Heart right ventricle (tissue), 16 donors: ENCODE data around the gene TMEFF2. TPM values are rescaled to one million over a fixed set of nuclear protein-coding genes. Genes with fewer than 3 reads are reported as not detected.

Experiments used
- ATAC-seq, 8 donors: fragments of 200-7000 bp; cut with Tn5 transposase; one replicate each; pipeline ENCODE4 v1.9.1; 2020; ENCODE audit warnings: mild to moderate bottlenecking in 8 of 8, moderate library complexity in 8 of 8, moderate number of reproducible peaks in 1 of 8
- DNase-seq, 2 donors: peaks; one replicate each; pipeline ENCODE4 v3.0.0-alpha.2; 2020
- H3K27ac ChIP-seq, 10 donors: fragments of 200-600 bp; sonication (generic) in 2 of 10; one replicate each; pipeline versions ENCODE4 v1.5.0 to v1.8.0; 2020 to 2022; ENCODE audit warnings: mild to moderate bottlenecking in 3 of 10
- H3K27me3 ChIP-seq, 7 donors: fragments of 200-600 bp; one replicate each; pipeline ENCODE4 v1.8.0; 2021 to 2022; ENCODE audit warnings: mild to moderate bottlenecking in 2 of 7
- H3K36me3 ChIP-seq, 9 donors: fragments of 200-600 bp; sonication (generic) in 1 of 9; one replicate each; pipeline versions ENCODE4 v1.5.0 to v1.8.0; 2020 to 2022; ENCODE audit warnings: mild to moderate bottlenecking in 2 of 9
- H3K4me1 ChIP-seq, 9 donors: fragments of 200-600 bp; sonication (generic) in 1 of 9; one replicate each; pipeline versions ENCODE4 v1.5.0 to v1.8.0; 2020 to 2022; ENCODE audit warnings: mild to moderate bottlenecking in 4 of 9
- H3K4me3 ChIP-seq, 10 donors: fragments of 200-600 bp; sonication (generic) in 2 of 10; one replicate each; pipeline versions ENCODE4 v1.5.0 to v1.8.0; 2020 to 2022; ENCODE audit warnings: mild to moderate bottlenecking in 7 of 10, moderate library complexity in 2 of 10
- H3K9me3 ChIP-seq, 11 donors: fragments of 200-600 bp in 10 of 11; sonication (generic) in 2 of 11; one replicate each; pipeline versions ENCODE4 v1.5.0 to v1.8.0; 2013 to 2022; ENCODE audit warnings: mild to moderate bottlenecking in 2 of 11, control low read depth in 1 of 11, moderate library complexity in 1 of 11
- WGBS, 2 donors: extraction: QIAGEN DNeasy Blood & Tissue Kit; methylation state at CpG; one replicate each; pipeline ENCODE4 v1.1.7; 2013; ENCODE audit warnings: inconsistent platforms in 1 of 2; 5-methylcytosine and 5-hydroxymethylcytosine counted together
- intact Hi-C, 10 donors: fragments of 100-400 bp; cut with DNase I; formaldehyde crosslinking; loops; one replicate each; pipeline versions ENCODE4 v1.11.1 to v1.14.2; 2022
- polyA plus RNA-seq, 2 donors: library from polyadenylated mRNA; stranded (reverse); fragments of 200-250 nt; gene quantifications; one replicate each; pipeline ENCODE4 v1.2.3, GENCODE V29; 2013
- total RNA-seq, 10 donors: library from RNA; stranded (reverse); fragmentation: NEBNext Ultra II Directional in 3 of 10; extraction: Animal tissue kit (Norgen Biotek cat#: 25700) in 3 of 10; gene quantifications; one replicate each; pipeline versions ENCODE4 v1.2.1 to v1.2.4, GENCODE V29; 2021 to 2023
- TF ChIP-seq, protein P1 (sequence below), 9 donors: fragments of 200-600 bp; sonication (generic) in 2 of 9; IDR thresholded peaks; one replicate each; pipeline versions ENCODE4 v1.5.0 to v1.8.0; 2021 to 2022; ENCODE audit warnings: antibody characterized with exemption in 9 of 9, mild to moderate bottlenecking in 5 of 9, moderate library complexity in 1 of 9
- donor health status: Arrhythmogenic right ventricular cardiomyopathy.
- donor health status: ischemic (EF 13 %, LVEDD 7.1; RV severe dilation, severe dysfunction).
- donor health status: healthy with polysubstance abuse.
- donor health status: DM: no; HTN: yes; CAD: no.
- donor health status: DM: no; HTN: no; CAD: no.
- donor health status: ischemic (EF 25% LVEDD 6.9; RV normal size, moderate dysfunction).
- donor health status: ischemic (EF 25% LVEDD 5.7; RV mildly dilated, moderate dysfunction).
- donor health status: healthy.
- donor health status: DM: yes; HTN: yes; CAD: no.
- donor health status: Ischemic cardiomyopathy.
- donor health status: ischemic (EF 35%, LVEDD 5.7; RV mildly dilated, moderate dysfunction).
- donor health status: nonischemic (EF 11% LVEDD 7.7; RV severe dilation, severe dysfunction).
- donor health status: DM: yes; HTN: yes; CAD: no.
- donor health status: PGD.
- donor health status: ischemic (EF 29% LVEDD 5.4; RV normal size, mild dysfunction).
- donor health status: nonischemic (EF 23%, LVEDD 6.1; RV moderate dilation, normal function).

Gene TMEFF2
- total and polyA plus RNA-seq, 12 donors: 0.09 to 0.41 (median 0.17) TPM; not detected in 8

DNA sequence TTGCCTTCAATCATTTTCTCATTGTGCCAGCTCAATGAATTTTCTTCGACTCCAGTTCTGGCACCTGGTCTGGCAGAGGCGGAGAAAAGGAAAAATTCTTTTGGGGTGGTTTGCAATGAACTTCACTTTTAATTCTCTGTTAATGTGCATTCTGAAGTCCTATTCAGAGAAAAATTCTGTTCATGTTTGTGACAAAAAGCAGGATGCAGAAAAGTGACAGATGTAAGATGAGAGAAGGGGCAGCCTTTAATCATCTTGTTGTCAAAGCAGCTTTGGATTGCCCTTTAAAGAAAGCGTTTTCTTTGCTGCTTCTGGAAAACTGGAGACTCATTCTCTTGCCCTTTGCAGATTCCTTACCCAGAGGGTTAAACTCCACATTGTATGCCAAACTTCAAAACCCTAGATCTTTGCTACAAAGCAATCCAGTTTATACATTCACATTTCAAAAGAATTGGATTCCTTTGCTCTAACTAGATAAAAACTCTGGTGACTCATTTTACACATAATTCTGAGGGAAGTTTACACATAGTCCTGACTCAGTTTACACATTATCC, 253.3 kb downstream of the TMEFF2 start:
- 80% methylated on average over 3 of the region's 3 CpGs for WGBS, 2 donors
- intact Hi-C loops: no loop called here
- ATAC-seq: no peak
- no peaks in the 10 kb centered on the region for H3K27me3 ChIP-seq
- peaks cover 0 to 15% (median 6%) of the 10 kb centered on the region in 9 donors for H3K4me1 ChIP-seq
- no peaks in the 10 kb centered on the region for H3K9me3 ChIP-seq
- no peak overlapping the region for H3K4me3 ChIP-seq
- TF ChIP-seq, protein P1, sequence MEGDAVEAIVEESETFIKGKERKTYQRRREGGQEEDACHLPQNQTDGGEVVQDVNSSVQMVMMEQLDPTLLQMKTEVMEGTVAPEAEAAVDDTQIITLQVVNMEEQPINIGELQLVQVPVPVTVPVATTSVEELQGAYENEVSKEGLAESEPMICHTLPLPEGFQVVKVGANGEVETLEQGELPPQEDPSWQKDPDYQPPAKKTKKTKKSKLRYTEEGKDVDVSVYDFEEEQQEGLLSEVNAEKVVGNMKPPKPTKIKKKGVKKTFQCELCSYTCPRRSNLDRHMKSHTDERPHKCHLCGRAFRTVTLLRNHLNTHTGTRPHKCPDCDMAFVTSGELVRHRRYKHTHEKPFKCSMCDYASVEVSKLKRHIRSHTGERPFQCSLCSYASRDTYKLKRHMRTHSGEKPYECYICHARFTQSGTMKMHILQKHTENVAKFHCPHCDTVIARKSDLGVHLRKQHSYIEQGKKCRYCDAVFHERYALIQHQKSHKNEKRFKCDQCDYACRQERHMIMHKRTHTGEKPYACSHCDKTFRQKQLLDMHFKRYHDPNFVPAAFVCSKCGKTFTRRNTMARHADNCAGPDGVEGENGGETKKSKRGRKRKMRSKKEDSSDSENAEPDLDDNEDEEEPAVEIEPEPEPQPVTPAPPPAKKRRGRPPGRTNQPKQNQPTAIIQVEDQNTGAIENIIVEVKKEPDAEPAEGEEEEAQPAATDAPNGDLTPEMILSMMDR (IDR thresholded peaks at IDR 0.05): no peak
- DNase-seq: no peak
- H3K27ac ChIP-seq: no peak overlapping the region
- H3K36me3 ChIP-seq: no peaks in the 10 kb centered on the region

DNA sequence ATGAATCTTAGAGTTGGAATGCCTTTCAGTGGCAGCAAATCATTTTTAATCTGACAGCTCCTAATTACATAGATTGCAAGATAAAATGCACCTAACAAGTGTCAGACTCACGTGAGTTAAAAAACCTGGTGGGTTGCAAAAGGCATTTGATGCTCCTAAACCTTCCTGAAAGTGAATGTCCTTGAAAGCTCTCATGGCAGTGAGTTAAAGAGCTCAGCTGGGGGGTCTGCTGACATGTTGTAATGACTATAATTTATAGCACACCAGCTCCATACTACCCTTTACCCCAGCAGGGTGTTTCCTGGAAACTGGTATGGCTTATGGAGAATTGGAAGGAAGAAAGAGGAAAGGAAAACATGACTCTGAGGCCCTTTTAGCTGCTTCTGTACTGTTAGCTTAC, 256.0 kb downstream of the TMEFF2 start:
- Histone ChIP-seq H3K27me3 (no peaks in the 10 kb centered on the region), H3K9me3 (no peaks in the 10 kb centered on the region), H3K27ac (no peak overlapping the region), H3K4me3 (no peak overlapping the region), H3K36me3 (no peaks in the 10 kb centered on the region), H3K4me1 (peaks cover 0 to 15% (median 6%) of the 10 kb centered on the region in 9 donors)
- intact Hi-C loops: no loop called here
- no peak for DNase-seq
- TF ChIP-seq, protein P1 (IDR thresholded peaks at IDR 0.05): no peak
- no peak for ATAC-seq
- 94% methylated on average over 1 of the region's 1 CpG for WGBS, 2 donors

DNA sequence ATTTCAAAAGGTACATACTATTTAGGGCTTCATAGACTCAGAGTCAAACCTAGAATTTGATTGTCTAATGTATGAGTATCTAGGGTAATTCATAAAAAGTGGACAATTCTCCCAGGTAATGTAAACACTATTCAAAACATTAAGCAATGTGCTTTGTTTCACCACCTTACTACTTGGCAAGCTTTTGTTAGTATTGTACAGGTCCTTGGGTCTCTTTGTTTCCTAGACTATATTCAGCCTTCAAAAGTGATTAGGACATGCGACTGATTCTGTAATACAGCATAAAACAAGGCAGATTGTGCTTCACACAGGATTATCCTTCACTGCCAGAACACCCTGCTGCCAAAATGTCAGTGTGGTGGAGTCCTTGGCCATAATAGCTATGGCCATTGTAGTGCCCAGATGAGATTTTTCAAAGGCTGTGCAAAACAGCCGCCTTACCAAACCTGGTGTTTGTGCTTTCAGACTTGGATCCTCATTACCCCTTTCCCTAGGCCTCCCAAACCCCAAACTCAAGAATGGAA, 257.8 kb downstream of the TMEFF2 start:
- Histone ChIP-seq H3K36me3 (no peaks in the 10 kb centered on the region), H3K4me3 (no peak overlapping the region), H3K27me3 (no peaks in the 10 kb centered on the region), H3K4me1 (peaks cover 0 to 17% (median 0%) of the 10 kb centered on the region in 9 donors), H3K27ac (no peak overlapping the region), H3K9me3 (no peaks in the 10 kb centered on the region)
- DNase-seq (no peak), ATAC-seq (no peak)
- WGBS, 2 donors: 82 to 95% methylated on average over 2 of the region's 2 CpGs
- TF ChIP-seq, protein P1 (IDR thresholded peaks at IDR 0.05): no peak
- intact Hi-C loops: no loop called here

DNA sequence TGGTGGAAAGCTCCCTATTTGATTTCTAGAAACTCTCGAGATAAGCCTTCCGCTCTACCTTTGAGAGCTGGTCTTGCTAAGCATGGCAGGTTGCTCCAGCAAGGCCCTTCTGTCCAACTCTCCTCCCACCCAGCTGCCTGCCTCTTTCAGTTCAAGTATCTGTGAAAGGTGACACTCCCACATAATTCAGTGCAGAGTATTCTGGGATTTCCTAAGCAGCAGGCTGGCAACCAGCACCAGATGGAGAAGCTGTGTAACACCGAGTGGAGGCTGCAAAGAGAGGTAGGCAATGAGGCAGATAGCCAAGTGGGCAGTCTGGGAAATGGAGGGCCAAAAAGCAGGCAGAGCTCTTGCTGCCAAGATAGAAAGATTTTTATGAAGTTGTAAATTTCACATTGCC, 259.5 kb downstream of the TMEFF2 start:
- intact Hi-C loops: no loop called here
- WGBS, 2 donors: 89 to 91% methylated on average over 3 of the region's 3 CpGs

More for the DNA sequence above, 259.5 kb downstream of the TMEFF2 start:
- H3K36me3 ChIP-seq: no peaks in the 10 kb centered on the region
- H3K4me3 ChIP-seq: no peak overlapping the region
- peaks cover 0 to 15% (median 0%) of the 10 kb centered on the region in 9 donors for H3K4me1 ChIP-seq
- no peak overlapping the region for H3K27ac ChIP-seq
- H3K27me3 ChIP-seq: no peaks in the 10 kb centered on the region
- ATAC-seq (no peak), DNase-seq (no peak)
- TF ChIP-seq, protein P1 (IDR thresholded peaks at IDR 0.05): no peak
- no peaks in the 10 kb centered on the region for H3K9me3 ChIP-seq
